HG03354 (cell line): ENCODE measurements around the gene MAML2.
"Not testable (repeated sequence)": the region's sequence is repeated elsewhere in the genome, so short reads cannot be mapped to it uniquely, and the experiment has no call there.

Experiments
- ATAC-seq: cut with Tn5 transposase; IDR thresholded peaks from one replicate; pipeline ENCODE4 v1.9.1; 2021; ENCODE audit warnings: mild to moderate bottlenecking; ENCODE audit not compliant: unreplicated experiment, poor library complexity, severe bottlenecking

Gene MAML2

GRCh38 chr11:96276836-96277235, 66.2 kb downstream of the MAML2 start:
- no peak for ATAC-seq

GRCh38 chr11:96275801-96276594, 67.0 kb downstream of the MAML2 start:
- ATAC-seq: no peak

- no peak for ATAC-seq
These were observed 69.5 kb downstream of the MAML2 start for GRCh38 chr11:96273507-96273906.

DNA sequence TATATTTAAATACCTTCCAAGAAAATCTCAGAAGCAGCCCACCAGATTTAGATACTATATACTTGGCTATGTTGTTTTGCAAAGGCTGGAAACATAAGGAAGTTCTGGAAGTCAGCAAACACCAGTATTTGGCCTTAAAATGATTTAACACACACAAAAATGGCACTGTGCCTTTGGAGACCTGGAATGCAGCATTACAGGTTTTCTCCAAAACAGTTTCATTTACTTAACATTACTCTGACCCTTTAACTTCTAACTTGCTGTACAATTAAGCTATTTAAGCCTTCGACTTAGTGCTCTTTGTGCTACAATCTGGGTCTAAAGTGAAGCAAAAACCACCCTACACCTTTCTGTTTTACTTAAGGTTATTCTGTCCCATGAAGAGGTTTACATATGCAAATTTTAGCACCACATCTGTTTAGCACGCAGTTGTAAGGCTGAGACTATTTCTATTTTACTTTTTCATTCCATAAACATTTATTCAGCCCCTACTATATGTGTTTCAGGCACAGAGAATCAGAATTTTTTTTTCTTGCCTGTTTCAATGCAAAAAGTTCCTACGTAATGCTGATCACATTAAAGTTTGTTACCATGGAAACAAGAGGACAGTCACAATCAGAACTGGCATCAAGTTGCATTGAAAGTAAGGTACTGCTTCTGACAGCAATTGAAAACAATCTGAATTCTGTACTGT, 70.3 kb downstream of the MAML2 start:
- ATAC-seq: peak; percentile 83

- ATAC-seq: no peak
These were observed 71.2 kb downstream of the MAML2 start for GRCh38 chr11:96271777-96272176.

GRCh38 chr11:96271352-96271751, 71.6 kb downstream of the MAML2 start:
- ATAC-seq: not testable (repeated sequence)

GRCh38 chr11:96268527-96268926, 74.5 kb downstream of the MAML2 start:
- not testable (repeated sequence) for ATAC-seq

- peak; percentile 93 for ATAC-seq
These were observed 75.4 kb downstream of the MAML2 start for GRCh38 chr11:96267496-96268032.

GRCh38 chr11:96267001-96267495, 75.9 kb downstream of the MAML2 start:
- no peak for ATAC-seq

DNA sequence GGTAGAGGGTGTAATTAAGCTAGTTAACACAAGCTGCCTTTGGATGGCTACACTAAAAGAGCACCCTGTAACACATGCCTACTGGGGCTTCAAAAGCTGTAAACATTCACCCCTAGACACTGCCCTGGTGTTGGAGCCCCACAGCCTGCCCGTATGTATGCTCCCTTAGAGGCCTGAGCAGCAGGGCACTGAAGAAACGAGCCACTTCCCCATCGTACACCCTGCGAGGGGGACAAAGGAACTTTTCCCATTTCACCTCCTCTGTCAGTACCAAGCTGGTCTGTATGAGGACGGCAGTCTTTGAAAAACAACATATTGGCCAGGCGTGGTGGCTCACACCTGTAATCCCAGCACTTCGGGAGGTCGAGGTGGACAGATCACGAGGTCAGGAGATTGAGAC, 77.0 kb downstream of the MAML2 start:
- no peak for ATAC-seq

- ATAC-seq: no peak
These were observed 77.7 kb downstream of the MAML2 start for GRCh38 chr11:96265220-96265737.

DNA sequence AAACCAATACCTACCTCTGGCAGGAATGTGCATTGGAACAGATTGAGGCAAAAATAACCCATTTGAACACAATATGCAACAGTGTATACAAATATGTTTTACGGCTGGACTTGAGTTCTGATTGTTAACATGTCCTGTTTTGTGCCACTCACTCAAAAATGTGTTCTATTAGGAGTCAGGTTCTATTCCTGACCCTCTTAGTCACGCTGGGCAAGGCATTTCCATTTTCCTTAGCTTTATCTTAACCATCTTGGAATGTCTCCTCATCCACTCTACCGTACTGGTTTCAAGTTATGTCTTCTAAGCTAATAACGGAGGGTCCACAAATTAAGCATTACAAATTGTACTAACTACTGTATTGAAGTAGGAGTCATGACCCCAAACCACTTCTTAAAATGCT, 78.6 kb downstream of the MAML2 start:
- ATAC-seq: no peak

DNA sequence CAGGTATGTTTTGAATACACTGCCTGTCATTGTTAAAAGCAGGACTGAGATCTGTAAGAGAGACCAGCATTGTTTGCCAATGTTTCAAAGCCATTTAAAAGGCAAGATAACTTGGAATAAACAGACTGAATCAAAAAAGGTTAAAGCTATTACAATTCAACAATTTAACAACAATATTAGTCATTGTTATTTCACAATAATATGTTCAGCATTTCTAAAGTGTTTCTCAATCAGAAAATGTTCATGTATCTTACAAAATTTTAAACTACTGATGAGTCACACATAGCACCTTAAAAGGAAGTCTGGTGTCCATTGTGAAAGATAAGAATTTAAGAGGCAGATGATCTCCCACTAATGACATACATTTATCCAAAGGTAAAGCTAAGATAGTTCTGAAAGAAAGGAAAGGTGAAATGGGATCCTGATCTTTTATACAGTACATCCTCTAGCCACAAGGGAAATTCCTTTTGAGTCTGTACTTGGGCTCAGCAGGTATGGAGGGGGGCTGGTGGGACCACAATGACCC, 79.7 kb downstream of the MAML2 start:
- no peak for ATAC-seq

GRCh38 chr11:96260532-96260931, 82.5 kb downstream of the MAML2 start:
- no peak for ATAC-seq

- no peak for ATAC-seq
These were observed 82.9 kb downstream of the MAML2 start for GRCh38 chr11:96260067-96260511.

GRCh38 chr11:96259134-96259830, 83.7 kb downstream of the MAML2 start:
- ATAC-seq: no peak

DNA sequence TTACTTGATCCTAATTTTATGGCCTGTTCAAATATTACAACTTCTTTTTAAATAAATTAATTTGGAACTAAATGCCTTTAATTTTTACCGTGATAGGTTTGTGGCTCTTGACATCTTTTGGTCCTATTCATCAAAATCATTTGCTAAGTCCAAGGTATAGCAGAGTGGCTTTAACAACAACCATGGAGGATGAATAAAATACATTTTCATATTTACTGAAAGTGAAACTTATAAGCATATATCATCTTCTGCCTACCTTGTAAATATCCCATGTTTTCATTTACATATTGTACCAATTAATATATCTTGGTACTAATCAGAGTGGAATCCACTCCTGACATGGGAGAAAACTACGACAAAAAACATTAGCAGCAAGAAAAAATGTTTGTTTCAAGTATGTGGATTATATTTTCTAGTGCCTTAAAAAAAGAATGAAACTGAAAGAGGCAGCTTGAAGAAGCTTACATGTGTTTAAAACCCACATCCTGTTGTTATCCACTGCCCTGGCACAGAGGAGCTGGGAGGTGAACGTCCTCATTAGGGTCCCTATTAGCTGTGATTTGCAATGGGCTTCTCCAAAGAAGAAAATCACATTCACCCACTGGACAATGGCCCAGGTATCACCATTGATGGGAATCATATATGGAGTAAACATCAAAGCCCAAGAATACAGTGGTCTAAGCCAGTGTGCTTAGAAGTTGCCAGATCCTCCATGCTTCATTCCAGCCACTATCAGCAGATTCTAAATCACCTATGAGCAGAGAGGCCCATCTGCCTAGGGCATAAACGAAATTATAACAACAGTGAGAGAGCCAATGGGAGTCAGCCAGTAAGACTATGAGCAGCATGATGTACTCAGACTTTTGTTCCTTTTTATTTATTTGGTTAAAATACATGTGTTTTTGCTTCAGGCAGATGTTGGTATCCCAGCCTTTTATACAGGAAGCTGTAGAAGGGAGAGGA, 84.7 kb downstream of the MAML2 start:
- ATAC-seq: peak; percentile 89

DNA sequence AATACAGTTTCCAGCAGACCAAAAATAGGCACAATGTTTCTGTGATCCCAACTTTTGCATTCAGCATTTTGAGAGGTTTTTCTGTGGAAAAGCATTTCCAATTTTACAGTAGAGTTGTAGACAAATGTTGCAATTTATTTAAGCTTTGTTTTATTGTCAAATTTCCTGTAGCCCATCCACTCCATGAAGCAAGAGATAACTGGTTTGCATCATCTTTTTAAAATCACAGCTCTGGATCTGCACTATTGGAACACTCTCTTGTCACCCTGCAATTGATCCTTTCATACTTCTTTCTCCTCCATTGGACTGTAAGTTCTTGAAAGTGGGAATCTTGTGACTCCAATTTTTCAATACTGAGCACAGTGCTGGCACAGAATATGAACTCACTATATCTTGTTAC, 86.0 kb downstream of the MAML2 start:
- no peak for ATAC-seq
